Measurements from ENCODE around the gene REXO1.

REXO1 gene

GRCh38 chr19:1789261-1790041 lies 58.8 kb downstream of the REXO1 start:
- Mint-ChIP-seq H3K27me3 (peaks cover 45% of the 10 kb centered on the region), H3K27ac (no peak overlapping the region), H3K4me1 (ENCODE audit: low read depth) (peaks cover 9% of the 10 kb centered on the region), H3K9me3 (no peaks in the 10 kb centered on the region), H3K36me3 (ENCODE audit: low read depth) (no peaks in the 10 kb centered on the region), H3K4me3 (peak overlapping the region; percentile 48)
- intact Hi-C loops (cut with micrococcal nuclease), result loop anchor here (5.0 kb wide), 1 partner anchor 38 kb away; no protein-coding TSS in a partner anchor

GRCh38 chr19:1787116-1787515 lies 61.2 kb downstream of the REXO1 start:
- Mint-ChIP-seq H3K9me3 (no peaks in the 10 kb centered on the region), H3K36me3 (ENCODE audit: low read depth) (no peaks in the 10 kb centered on the region), H3K27ac (no peak overlapping the region), H3K27me3 (peaks cover 58% of the 10 kb centered on the region), H3K4me1 (ENCODE audit: low read depth) (peaks cover 14% of the 10 kb centered on the region), H3K4me3 (no peak overlapping the region)
- intact Hi-C loops (cut with micrococcal nuclease), result loop anchor here (5.0 kb wide), 1 partner anchor 40 kb away; no protein-coding TSS in a partner anchor

GRCh38 chr19:1786668-1787067 lies 61.6 kb downstream of the REXO1 start:
- H3K27me3 Mint-ChIP-seq, result peaks cover 59% of the 10 kb centered on the region
- intact Hi-C loops (cut with micrococcal nuclease), result loop anchor here (5.0 kb wide), 1 partner anchor 41 kb away; no protein-coding TSS in a partner anchor
- no peaks in the 10 kb centered on the region for H3K36me3 Mint-ChIP-seq (ENCODE audit: low read depth)
- H3K4me1 Mint-ChIP-seq (ENCODE audit: low read depth), result peaks cover 14% of the 10 kb centered on the region
- H3K4me3 Mint-ChIP-seq, result no peak overlapping the region
- H3K27ac Mint-ChIP-seq, result no peak overlapping the region
- H3K9me3 Mint-ChIP-seq, result no peaks in the 10 kb centered on the region

- no peaks in the 10 kb centered on the region for H3K36me3 Mint-ChIP-seq (ENCODE audit: low read depth)
- intact Hi-C loops (cut with micrococcal nuclease), result loop anchor here (5.0 kb wide), 1 partner anchor 42 kb away; no protein-coding TSS in a partner anchor
- no peak overlapping the region for H3K27ac Mint-ChIP-seq
- H3K27me3 Mint-ChIP-seq, result peaks cover 60% of the 10 kb centered on the region
- H3K4me1 Mint-ChIP-seq (ENCODE audit: low read depth), result peaks cover 9% of the 10 kb centered on the region
- H3K9me3 Mint-ChIP-seq, result no peaks in the 10 kb centered on the region
- H3K4me3 Mint-ChIP-seq, result no peak overlapping the region
Observed at GRCh38 chr19:1785310-1785709, 63.0 kb downstream of the REXO1 start.

GRCh38 chr19:1783874-1784273 lies 64.4 kb downstream of the REXO1 start:
- Mint-ChIP-seq H3K4me1 (ENCODE audit: low read depth) (peaks cover 5% of the 10 kb centered on the region), H3K4me3 (no peak overlapping the region), H3K36me3 (ENCODE audit: low read depth) (no peaks in the 10 kb centered on the region), H3K27ac (no peak overlapping the region), H3K27me3 (peaks cover 69% of the 10 kb centered on the region), H3K9me3 (no peaks in the 10 kb centered on the region)
- intact Hi-C loops (cut with micrococcal nuclease), result no loop called here

- no peaks in the 10 kb centered on the region for H3K36me3 Mint-ChIP-seq (ENCODE audit: low read depth)
- peaks cover 5% of the 10 kb centered on the region for H3K4me1 Mint-ChIP-seq (ENCODE audit: low read depth)
- H3K27me3 Mint-ChIP-seq, result peaks cover 68% of the 10 kb centered on the region
- intact Hi-C loops (cut with micrococcal nuclease), result no loop called here
- no peaks in the 10 kb centered on the region for H3K9me3 Mint-ChIP-seq
- H3K27ac Mint-ChIP-seq, result no peak overlapping the region
- H3K4me3 Mint-ChIP-seq, result no peak overlapping the region
Observed at GRCh38 chr19:1783354-1783753, 64.9 kb downstream of the REXO1 start.

- H3K9me3 Mint-ChIP-seq, result no peaks in the 10 kb centered on the region
- intact Hi-C loops (cut with micrococcal nuclease), result no loop called here
- no peak overlapping the region for H3K4me3 Mint-ChIP-seq
- H3K4me1 Mint-ChIP-seq (ENCODE audit: low read depth), result peaks cover 5% of the 10 kb centered on the region
- H3K36me3 Mint-ChIP-seq (ENCODE audit: low read depth), result no peaks in the 10 kb centered on the region
- no peak overlapping the region for H3K27ac Mint-ChIP-seq
- peaks cover 72% of the 10 kb centered on the region for H3K27me3 Mint-ChIP-seq
Observed at GRCh38 chr19:1782521-1782920, 65.8 kb downstream of the REXO1 start.

GRCh38 chr19:1780272-1780958 lies 67.9 kb downstream of the REXO1 start:
- intact Hi-C loops (cut with micrococcal nuclease), result no loop called here
- no peak overlapping the region for H3K27ac Mint-ChIP-seq
- no peaks in the 10 kb centered on the region for H3K9me3 Mint-ChIP-seq
- no peak overlapping the region for H3K4me3 Mint-ChIP-seq
- no peaks in the 10 kb centered on the region for H3K36me3 Mint-ChIP-seq (ENCODE audit: low read depth)
- H3K27me3 Mint-ChIP-seq, result peaks cover 84% of the 10 kb centered on the region
- peaks cover 5% of the 10 kb centered on the region for H3K4me1 Mint-ChIP-seq (ENCODE audit: low read depth)

- peaks cover 87% of the 10 kb centered on the region for H3K27me3 Mint-ChIP-seq
- H3K27ac Mint-ChIP-seq, result no peak overlapping the region
- intact Hi-C loops (cut with micrococcal nuclease), result no loop called here
- H3K9me3 Mint-ChIP-seq, result peaks cover 6% of the 10 kb centered on the region
- no peak overlapping the region for H3K4me3 Mint-ChIP-seq
- H3K36me3 Mint-ChIP-seq (ENCODE audit: low read depth), result no peaks in the 10 kb centered on the region
- peaks cover 5% of the 10 kb centered on the region for H3K4me1 Mint-ChIP-seq (ENCODE audit: low read depth)
Observed at GRCh38 chr19:1779574-1779973, 68.7 kb downstream of the REXO1 start.

GRCh38 chr19:1777149-1777548 lies 71.1 kb downstream of the REXO1 start:
- Mint-ChIP-seq H3K27ac (no peak overlapping the region), H3K4me1 (ENCODE audit: low read depth) (no peaks in the 10 kb centered on the region), H3K27me3 (peaks cover 89% of the 10 kb centered on the region), H3K36me3 (ENCODE audit: low read depth) (no peaks in the 10 kb centered on the region), H3K4me3 (no peak overlapping the region), H3K9me3 (peaks cover 8% of the 10 kb centered on the region)
- intact Hi-C loops (cut with micrococcal nuclease), result no loop called here

GRCh38 chr19:1776606-1777147 lies 71.6 kb downstream of the REXO1 start:
- Mint-ChIP-seq H3K4me3 (no peak overlapping the region), H3K4me1 (ENCODE audit: low read depth) (no peaks in the 10 kb centered on the region), H3K9me3 (peaks cover 10% of the 10 kb centered on the region), H3K36me3 (ENCODE audit: low read depth) (no peaks in the 10 kb centered on the region), H3K27ac (no peak overlapping the region), H3K27me3 (peaks cover 90% of the 10 kb centered on the region)
- intact Hi-C loops (cut with micrococcal nuclease), result no loop called here

GRCh38 chr19:1775951-1776605 lies 72.2 kb downstream of the REXO1 start:
- H3K36me3 Mint-ChIP-seq (ENCODE audit: low read depth), result no peaks in the 10 kb centered on the region
- H3K9me3 Mint-ChIP-seq, result peaks cover 16% of the 10 kb centered on the region
- no peak overlapping the region for H3K4me3 Mint-ChIP-seq
- no peaks in the 10 kb centered on the region for H3K4me1 Mint-ChIP-seq (ENCODE audit: low read depth)
- intact Hi-C loops (cut with micrococcal nuclease), result no loop called here
- H3K27ac Mint-ChIP-seq, result no peak overlapping the region
- peaks cover 94% of the 10 kb centered on the region for H3K27me3 Mint-ChIP-seq

GRCh38 chr19:1774989-1775772 lies 73.1 kb downstream of the REXO1 start:
- Mint-ChIP-seq H3K27me3 (peaks cover 94% of the 10 kb centered on the region), H3K36me3 (ENCODE audit: low read depth) (no peaks in the 10 kb centered on the region)
- intact Hi-C loops (cut with micrococcal nuclease), result no loop called here

More at GRCh38 chr19:1774989-1775772, 73.1 kb downstream of the REXO1 start:
- H3K4me1 Mint-ChIP-seq (ENCODE audit: low read depth), result no peaks in the 10 kb centered on the region
- H3K4me3 Mint-ChIP-seq, result no peak overlapping the region
- H3K27ac Mint-ChIP-seq, result no peak overlapping the region
- H3K9me3 Mint-ChIP-seq, result peaks cover 25% of the 10 kb centered on the region

Data from dendritic cell treated with granulocyte-macrophage colony-stimulating factor and Interleukin-4, amounts not matched to agents 40 ng/mL and 50 ng/mL, for 4 days (primary cell).